ES-I3 (cell line): ENCODE measurements around the gene TP53RK.

Experiments used
- H3K36me3 ChIP-seq: 2 replicates; pipeline ENCODE4 v1.6.1; 2013; ENCODE audit warnings: mild to moderate bottlenecking, low read length, control low read depth, moderate library complexity; ENCODE audit not compliant: insufficient read depth
- H3K4me1 ChIP-seq: 2 replicates; pipeline ENCODE4 v1.6.1; 2013; ENCODE audit warnings: mild to moderate bottlenecking, control low read depth, low read length; ENCODE audit not compliant: insufficient read depth
- H3K9ac ChIP-seq: 2 replicates; pipeline ENCODE4 v1.6.1; 2013; ENCODE audit warnings: low read depth, mild to moderate bottlenecking, low read length, moderate library complexity
- H3K9me3 ChIP-seq: 2 replicates; pipeline ENCODE4 v1.6.1; 2013; ENCODE audit warnings: mild to moderate bottlenecking, low read length, moderate library complexity; ENCODE audit not compliant: control insufficient read depth, insufficient read depth

TP53RK gene

DNA sequence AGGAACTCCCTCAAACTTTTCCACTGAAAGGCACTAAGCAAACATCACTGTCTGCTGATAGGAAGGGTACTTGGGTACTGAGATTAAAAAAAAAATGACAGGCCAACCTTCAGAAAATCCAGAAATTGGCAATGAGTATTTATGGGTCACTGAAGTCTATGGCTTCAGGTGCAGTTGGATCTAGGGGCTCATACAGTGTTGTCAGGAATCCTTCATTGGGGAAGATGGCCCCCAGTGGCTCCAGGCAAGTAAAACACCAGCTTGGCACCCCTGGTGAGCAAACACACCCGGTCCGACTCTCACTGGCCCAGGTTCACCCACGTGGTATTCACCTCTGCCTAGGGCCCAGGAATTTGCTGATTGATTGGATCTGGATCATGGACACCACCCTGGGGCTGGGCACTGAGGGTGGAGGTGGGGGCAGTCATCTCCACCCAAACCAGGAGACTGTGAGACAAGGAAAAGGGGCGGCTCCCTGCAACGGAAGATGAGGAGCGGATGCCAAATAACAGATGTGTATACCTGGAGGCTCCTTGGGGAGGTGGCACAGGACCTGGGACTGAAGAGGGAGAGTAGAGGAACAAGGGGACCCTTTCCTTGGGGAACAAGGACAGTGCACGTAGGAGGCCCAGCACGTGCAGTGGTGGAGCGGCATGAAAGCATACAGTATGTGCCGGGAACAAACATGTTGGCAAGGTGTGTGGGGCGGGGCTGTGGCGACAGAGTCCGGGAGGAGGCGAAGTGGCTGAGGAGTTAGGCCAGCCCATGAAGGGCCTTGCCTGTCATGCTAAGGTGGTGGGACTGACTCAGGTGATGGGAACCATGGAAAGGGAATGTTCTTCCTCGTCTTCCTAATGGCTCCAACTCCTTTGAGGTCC lies 25.0 kb upstream of the TP53RK start:
- H3K36me3 ChIP-seq = no peaks in the 10 kb centered on the region
- H3K4me1 ChIP-seq = peaks cover 10% of the 10 kb centered on the region
- H3K9me3 ChIP-seq = no peaks in the 10 kb centered on the region
- no peak overlapping the region for H3K9ac ChIP-seq

DNA sequence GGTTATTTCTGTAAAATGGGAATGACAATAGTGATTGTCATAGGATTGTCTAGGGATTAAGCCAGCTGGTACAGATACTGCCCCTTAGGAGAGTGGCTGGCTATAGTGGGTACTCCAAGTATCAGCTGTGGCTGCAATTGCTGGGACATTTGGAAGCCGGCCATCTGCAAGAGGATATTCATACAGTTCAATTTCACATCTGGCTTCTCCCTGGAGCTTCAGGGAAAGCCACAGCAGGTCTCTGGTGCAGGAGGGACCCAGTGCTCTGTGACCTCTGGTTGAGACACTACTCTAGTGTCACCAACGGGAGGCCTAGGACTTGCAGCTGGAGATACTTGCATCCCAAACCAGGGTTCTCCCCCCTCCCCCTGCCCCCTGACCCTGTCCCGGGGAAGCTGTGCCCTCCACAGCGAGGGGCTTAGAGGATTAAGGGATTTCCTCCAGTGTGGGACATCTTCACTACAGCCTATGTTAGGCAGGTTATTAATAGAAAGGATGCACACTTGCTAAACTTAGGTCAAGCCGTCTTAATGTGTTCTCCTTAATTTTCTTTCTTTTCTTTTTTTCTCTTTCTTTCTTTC lies 22.9 kb upstream of the TP53RK start:
- H3K9ac ChIP-seq = no peak overlapping the region
- H3K4me1 ChIP-seq = peaks cover 21% of the 10 kb centered on the region
- no peaks in the 10 kb centered on the region for H3K9me3 ChIP-seq
- no peaks in the 10 kb centered on the region for H3K36me3 ChIP-seq

DNA sequence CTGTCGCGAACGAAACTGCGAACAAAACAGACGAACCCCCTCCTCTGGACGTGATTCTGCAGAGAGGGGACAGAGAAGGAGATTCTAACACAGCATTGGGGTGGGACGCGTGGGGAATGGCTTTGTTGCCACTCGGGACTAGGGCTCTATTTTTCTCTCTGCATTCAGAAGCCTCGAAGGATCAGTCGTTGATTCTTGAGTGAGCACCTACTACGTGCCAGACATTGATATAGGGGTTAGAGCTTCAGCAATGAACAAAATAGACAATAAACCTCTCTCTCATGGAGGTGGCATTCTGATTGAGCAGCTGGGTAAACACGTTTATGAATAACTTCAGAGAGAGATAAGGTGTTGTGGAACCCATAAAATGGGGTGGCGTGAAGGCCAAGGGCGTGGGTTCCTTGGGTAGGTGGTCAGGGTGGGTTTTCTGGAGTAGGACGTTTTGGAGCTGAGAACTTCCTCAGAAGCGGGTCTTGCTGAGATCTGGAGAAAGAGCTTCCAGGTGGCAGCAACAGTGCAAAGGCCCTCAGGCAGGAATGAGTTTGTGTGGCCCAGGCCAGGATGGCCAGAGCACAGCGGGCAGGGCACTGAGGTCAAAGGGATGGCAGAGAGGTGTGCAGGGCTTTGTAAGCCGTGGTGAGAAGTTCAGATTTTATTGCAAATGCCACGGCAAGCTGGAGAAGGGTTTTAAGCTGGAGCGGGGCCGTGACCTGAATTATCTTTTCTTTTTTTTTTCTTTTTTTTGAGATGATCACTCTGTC lies 21.1 kb upstream of the TP53RK start:
- no peaks in the 10 kb centered on the region for H3K36me3 ChIP-seq
- peaks cover 19% of the 10 kb centered on the region for H3K4me1 ChIP-seq
- H3K9ac ChIP-seq = peak overlapping the region; percentile 71
- H3K9me3 ChIP-seq = 0 out of 2 replicates have a peak, but pooled peaks cover 6% of the 10 kb centered on the region

DNA sequence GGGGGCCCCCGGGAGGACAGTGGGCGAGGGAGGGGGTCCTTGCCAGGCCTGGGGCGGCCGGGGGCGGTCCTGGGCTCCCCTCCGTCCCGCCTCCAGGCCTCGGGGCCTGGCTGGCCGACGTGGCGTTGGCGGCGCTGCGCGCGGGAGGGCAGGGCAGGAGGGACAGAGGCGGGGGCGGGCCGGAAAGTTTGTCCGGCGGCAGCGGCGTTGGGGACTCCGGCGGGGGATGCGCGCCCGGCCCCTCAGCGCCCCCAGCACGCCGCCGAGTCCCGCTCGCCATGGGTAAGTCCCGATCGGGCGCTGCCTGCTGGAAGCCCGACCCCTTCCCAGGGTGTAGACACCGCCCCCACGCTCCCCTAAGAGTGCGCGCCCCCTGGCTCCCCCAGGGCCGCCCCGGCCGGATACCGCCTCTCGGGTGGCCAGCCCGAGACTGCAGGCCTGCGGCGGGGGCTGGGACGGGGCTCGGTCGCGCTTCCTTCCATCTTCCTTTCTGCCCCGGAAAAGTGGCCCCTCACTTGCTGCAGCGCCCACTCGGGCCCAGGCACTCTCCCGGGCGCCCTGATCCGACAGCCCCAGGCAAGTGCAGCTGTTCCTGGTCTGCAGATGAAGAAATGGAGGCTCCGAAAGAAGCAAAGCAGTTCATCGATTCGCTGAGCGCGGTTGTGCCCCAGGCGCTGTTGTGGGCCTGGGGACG lies 20.4 kb upstream of the TP53RK start, which contains the start of gene SLC2A10:
TSS of gene SLC2A10 (plus strand) at position 191 of the 694 bp plus-strand sequence. CDS start at position 279, 88 bp downstream.
- no peaks in the 10 kb centered on the region for H3K36me3 ChIP-seq
- H3K9me3 ChIP-seq = 0 out of 2 replicates have a peak, but pooled peaks cover 6% of the 10 kb centered on the region
- H3K9ac ChIP-seq = peak within 1 kb of the TSS; percentile 71
- peaks cover 11% of the 10 kb centered on the region for H3K4me1 ChIP-seq

DNA sequence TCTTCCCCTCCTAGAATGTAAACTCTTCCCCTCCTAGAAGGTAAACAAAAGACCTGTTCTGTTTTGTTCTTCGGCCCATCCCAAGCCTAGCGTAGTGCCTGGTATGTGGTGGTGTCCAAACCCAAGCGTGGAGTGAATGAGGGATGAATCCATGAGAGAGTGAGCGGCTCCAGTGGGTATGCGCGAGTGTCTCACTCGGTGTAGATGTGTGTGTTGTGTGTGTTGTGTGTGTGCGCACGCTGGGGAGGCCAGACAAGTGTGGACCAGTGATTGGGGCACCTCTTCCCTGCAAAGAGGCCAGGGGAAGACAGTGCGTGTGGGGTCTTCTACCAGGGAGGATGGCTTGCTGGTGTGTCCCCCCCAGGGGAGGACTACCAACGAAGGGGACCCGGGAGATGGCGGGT lies 19.8 kb upstream of the TP53RK start:
- 0 out of 2 replicates have a peak, but pooled peaks cover 6% of the 10 kb centered on the region for H3K9me3 ChIP-seq
- no peaks in the 10 kb centered on the region for H3K36me3 ChIP-seq
- peak overlapping the region; percentile 71; the same call in 1 of the 2 replicates for H3K9ac ChIP-seq
- H3K4me1 ChIP-seq = peaks cover 11% of the 10 kb centered on the region

DNA sequence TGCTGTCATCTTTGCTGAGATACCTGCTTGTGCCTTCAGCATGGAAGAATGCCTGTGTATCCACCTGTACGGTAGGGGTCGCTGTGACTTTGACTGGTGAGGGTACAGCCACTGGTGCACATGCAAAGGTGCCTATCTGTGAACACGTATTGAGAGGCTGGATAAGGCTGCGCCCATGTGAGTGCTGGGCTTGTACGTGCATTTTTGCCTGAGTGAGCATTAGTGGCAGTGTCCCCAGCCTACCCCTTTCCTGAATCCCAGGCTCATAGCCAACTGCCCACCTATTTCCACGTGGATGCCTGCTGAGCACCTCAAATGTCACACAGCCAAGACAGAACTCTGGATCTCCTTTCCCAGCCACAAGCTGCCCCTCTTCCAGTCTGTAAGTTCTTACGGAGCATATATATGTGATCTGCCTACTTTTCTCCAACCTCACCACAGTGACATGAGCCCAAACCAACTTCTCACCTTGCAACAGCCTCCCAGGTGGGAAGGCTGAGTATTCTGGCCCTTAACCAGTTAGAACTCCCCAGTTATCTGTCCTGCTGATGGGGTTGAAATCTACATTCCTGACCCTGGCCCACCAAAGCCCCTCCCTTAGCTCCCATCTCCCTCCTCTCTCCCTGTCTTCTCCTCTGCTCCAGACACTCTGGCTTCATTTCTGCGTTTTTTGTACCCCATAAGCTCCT lies 19.1 kb upstream of the TP53RK start:
- H3K9me3 ChIP-seq = 0 out of 2 replicates have a peak, but pooled peaks cover 6% of the 10 kb centered on the region
- H3K36me3 ChIP-seq = no peaks in the 10 kb centered on the region
- H3K9ac ChIP-seq = no peak overlapping the region; the same call in 1 of the 2 replicates
- peaks cover 13% of the 10 kb centered on the region for H3K4me1 ChIP-seq

DNA sequence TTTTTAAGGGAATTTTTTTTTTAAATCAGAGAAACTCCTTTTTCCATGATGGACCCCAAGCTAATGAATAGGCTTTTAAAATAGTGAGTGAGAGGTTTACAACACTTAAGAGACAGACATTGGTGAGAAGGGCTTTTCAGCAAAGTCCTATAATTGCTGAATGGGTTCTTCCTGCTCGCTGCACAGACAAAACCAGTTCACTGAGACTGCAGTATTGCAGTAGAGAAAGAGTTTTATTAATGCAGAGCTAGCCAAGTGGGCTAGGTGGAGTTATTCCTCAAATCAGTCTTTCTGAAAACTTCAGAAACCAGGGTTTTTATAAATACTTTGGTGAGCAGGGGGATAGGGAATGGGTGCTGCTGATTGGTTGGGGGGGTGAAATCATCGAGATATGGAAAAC lies 17.0 kb upstream of the TP53RK start:
- no peaks in the 10 kb centered on the region for H3K36me3 ChIP-seq
- H3K4me1 ChIP-seq = peaks cover 29% of the 10 kb centered on the region
- H3K9me3 ChIP-seq = 0 out of 2 replicates have a peak, but pooled peaks cover 6% of the 10 kb centered on the region
- no peak overlapping the region for H3K9ac ChIP-seq

DNA sequence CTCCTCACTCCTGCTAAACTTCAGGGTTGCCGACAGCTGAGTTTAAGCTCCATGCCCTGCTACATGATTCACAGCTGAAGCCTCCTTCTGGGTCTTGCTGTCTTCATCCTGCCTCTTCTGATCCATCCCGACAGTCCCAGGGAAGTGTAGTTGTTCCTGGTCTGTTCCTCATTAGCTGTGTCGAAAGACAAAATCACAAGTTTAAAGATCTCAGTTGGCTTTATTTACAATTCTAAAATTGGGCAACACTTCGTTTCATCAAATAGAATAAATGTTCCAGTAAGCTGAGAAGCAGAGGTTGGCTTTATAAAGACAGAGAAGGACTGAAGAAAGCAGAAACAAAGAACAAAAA lies 16.1 kb upstream of the TP53RK start:
- H3K9me3 ChIP-seq = 0 out of 2 replicates have a peak, but pooled peaks cover 6% of the 10 kb centered on the region
- no peaks in the 10 kb centered on the region for H3K36me3 ChIP-seq
- peaks cover 30% of the 10 kb centered on the region for H3K4me1 ChIP-seq
- no peak overlapping the region for H3K9ac ChIP-seq

DNA sequence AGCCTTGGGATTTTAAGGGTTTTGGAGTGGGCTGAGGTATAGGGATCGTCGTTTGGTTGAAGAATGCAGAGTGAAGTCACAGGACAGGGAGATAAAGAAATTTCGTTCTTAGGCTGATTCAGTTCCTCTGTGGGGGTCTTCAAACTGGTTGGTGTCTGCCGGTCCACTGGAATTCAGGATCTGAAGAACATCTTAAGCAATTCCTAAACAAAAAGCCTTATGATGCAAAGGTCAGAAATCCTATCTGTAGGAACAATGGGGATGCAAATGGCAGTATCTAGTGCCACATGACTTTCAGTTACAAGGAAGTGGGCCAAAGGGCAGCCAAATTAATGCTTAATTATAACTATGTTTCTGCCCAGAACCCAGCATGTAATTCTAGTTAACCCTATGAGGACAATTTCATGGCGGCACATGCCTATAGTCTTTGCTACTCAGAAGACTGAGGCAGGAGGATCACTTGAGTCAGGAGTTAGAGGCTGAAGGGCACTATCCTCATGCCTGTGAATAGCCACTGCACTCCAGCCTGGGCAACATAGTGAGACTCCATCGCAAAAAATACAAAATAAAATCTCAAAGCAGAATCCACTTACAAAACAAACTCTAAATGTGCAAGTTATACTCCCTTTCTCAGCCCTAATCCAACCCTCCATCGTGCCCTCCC lies 15.6 kb upstream of the TP53RK start:
- H3K9me3 ChIP-seq = 0 out of 2 replicates have a peak, but pooled peaks cover 6% of the 10 kb centered on the region
- no peak overlapping the region for H3K9ac ChIP-seq
- peaks cover 34% of the 10 kb centered on the region for H3K4me1 ChIP-seq
- no peaks in the 10 kb centered on the region for H3K36me3 ChIP-seq

DNA sequence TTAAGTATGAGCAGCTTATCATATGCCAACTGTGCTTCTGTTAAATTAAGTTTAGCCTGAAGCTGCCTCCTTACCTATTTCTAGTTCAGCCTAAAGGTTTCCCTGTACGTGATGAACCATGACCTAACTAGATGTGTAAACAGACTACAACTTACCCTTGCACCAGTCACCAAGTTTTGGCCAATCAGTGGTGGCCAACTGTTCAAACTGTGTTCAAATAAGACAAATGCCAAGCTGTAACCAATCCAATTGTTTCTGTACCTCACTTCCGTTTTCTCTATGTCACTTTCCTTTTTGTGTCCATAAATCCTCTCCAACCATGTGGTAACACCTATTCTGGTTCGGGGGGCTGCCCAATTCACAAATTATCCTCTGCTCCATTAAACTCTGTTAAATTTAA lies 14.2 kb upstream of the TP53RK start:
- Histone ChIP-seq H3K9ac (no peak overlapping the region), H3K4me1 (peaks cover 26% of the 10 kb centered on the region), H3K9me3 (0 out of 2 replicates have a peak, but pooled peaks cover 6% of the 10 kb centered on the region), H3K36me3 (no peaks in the 10 kb centered on the region)

DNA sequence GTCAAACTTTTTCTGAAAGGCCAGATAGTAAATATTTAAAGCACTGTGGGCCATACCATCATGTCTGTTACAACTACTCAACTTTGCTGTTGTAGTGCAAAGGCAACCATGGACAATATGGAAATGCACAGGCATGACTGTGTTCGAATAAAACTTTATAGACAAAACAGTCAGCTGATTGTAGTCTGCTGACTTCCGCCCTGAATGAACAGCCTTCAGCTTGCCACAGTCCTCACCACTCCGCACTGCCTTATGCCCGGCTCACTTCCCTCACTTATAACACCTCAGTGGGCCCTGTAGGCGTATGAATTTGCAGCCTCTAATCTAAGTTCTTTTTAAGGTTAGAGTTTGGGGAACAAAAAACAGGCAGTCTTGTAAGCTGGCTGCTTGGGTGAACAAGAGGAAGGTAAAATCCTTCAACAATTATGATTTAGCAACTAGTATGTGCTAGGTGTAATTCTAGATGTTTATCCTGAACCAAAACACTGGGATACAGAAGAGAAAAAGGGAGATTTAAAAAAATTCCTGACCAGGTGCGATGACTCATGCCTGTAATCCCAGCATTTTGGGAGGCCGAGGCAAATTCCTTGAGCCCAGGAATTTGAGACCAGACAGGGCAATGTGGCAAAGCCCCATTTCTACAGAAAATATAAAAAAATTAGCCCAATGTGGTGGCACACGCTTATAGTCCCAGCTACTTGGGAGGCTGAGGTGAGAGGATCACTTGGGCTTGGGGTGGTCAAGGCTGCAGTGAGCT lies 13.4 kb upstream of the TP53RK start:
- no peaks in the 10 kb centered on the region for H3K36me3 ChIP-seq
- H3K9ac ChIP-seq = no peak overlapping the region
- H3K9me3 ChIP-seq = 0 out of 2 replicates have a peak, but pooled peaks cover 6% of the 10 kb centered on the region
- peaks cover 23% of the 10 kb centered on the region for H3K4me1 ChIP-seq

DNA sequence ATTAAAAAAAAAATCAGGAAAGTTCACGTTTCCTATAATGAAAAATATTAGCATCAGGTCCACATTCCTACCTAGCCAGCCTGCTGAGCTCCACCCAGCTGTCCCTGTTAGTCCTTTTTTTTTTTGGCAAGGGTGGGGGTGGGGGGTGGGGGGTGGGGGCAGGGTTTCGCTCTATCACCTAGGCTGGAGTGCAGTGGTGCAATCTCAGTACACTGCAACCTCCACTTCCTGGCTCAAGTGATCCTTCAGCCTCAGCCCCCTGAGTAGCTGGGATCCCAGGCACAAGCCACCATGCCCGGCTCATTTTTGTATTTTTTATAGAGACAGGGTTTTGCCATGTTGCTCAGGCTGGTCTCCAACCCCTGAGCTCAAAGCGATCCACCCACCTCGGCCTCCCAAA lies 12.7 kb upstream of the TP53RK start:
- Histone ChIP-seq H3K9me3 (0 out of 2 replicates have a peak, but pooled peaks cover 6% of the 10 kb centered on the region), H3K9ac (no peak overlapping the region), H3K4me1 (peaks cover 23% of the 10 kb centered on the region), H3K36me3 (no peaks in the 10 kb centered on the region)
